Effector memory CD8-positive, alpha-beta T cell (primary cell): ENCODE results near the gene MRPL4.

Experiments
- ATAC-seq: fragments of 150-1000 bp; cut with Tn5 transposase; replicated peaks from 2 replicates; pipeline ENCODE4 v1.10.0; 2021; ENCODE audit warnings: mild to moderate bottlenecking, moderate library complexity
- DNase-seq, 3 experiments: peaks; one replicate each; pipeline ENCODE4 v3.0.0; 2021
- H3K27ac Mint-ChIP-seq, 2 donors: one replicate each; pipeline ENCODE4 v1.8.0; 2022; ENCODE audit warnings: mild to moderate bottlenecking in 2 of 2, mixed read lengths in 2 of 2, moderate library complexity in 2 of 2
- H3K27me3 Mint-ChIP-seq, 2 donors: one replicate each; pipeline ENCODE4 v1.8.0; 2022; ENCODE audit warnings: mixed read lengths in 2 of 2
- H3K36me3 Mint-ChIP-seq: one replicate; pipeline ENCODE4 v1.8.0; 2022; ENCODE audit warnings: mild to moderate bottlenecking, moderate library complexity, mixed read lengths; ENCODE audit not compliant: insufficient read depth
- H3K4me1 Mint-ChIP-seq, 2 donors: one replicate each; pipeline ENCODE4 v1.8.0; 2022; ENCODE audit warnings: low read depth in 2 of 2, mixed read lengths in 2 of 2
- H3K4me3 Mint-ChIP-seq, 2 donors: one replicate each; pipeline ENCODE4 v1.8.0; 2022; ENCODE audit warnings: mild to moderate bottlenecking in 2 of 2, mixed read lengths in 2 of 2, moderate library complexity in 2 of 2
- H3K9me3 Mint-ChIP-seq, 2 donors: one replicate each; pipeline ENCODE4 v1.8.0; 2022; ENCODE audit warnings: mixed read lengths in 2 of 2

The MRPL4 gene

GRCh38 chr19:10259162-10259905, 7.3 kb downstream of the MRPL4 start:
- DNase-seq (peak; percentile 84 to 87 (median 85)), ATAC-seq (peak; percentile 97)
- Mint-ChIP-seq H3K27me3 (no peaks in the 10 kb centered on the region), H3K36me3 (peaks cover 45% of the 10 kb centered on the region), H3K9me3 (no peaks in the 10 kb centered on the region), H3K4me1 (peaks cover 0 to 5% of the 10 kb centered on the region in 2 donors), H3K4me3 (no peak overlapping the region), H3K27ac (peak overlapping the region in 1 of 2 donors; percentile 32)

- peak overlapping the region in 1 of 2 donors; percentile 32 for H3K27ac Mint-ChIP-seq
Measured at GRCh38 chr19:10260141-10260584, 8.1 kb downstream of the MRPL4 start.

GRCh38 chr19:10262771-10263170, 10.8 kb downstream of the MRPL4 start:
- H3K36me3 Mint-ChIP-seq = peaks cover 16% of the 10 kb centered on the region
- no peaks in the 10 kb centered on the region for H3K9me3 Mint-ChIP-seq
- H3K4me1 Mint-ChIP-seq = no peaks in the 10 kb centered on the region
- H3K4me3 Mint-ChIP-seq = no peak overlapping the region
- H3K27me3 Mint-ChIP-seq = no peaks in the 10 kb centered on the region
- ATAC-seq (no peak), DNase-seq (no peak)
- H3K27ac Mint-ChIP-seq = no peak overlapping the region

More at GRCh38 chr19:10260141-10260584, 8.1 kb downstream of the MRPL4 start:
- ATAC-seq (no peak), DNase-seq (no peak)
- H3K27me3 Mint-ChIP-seq = no peaks in the 10 kb centered on the region
- no peak overlapping the region for H3K4me3 Mint-ChIP-seq
- peaks cover 39% of the 10 kb centered on the region for H3K36me3 Mint-ChIP-seq
- H3K9me3 Mint-ChIP-seq = no peaks in the 10 kb centered on the region
- peaks cover 0 to 5% of the 10 kb centered on the region in 2 donors for H3K4me1 Mint-ChIP-seq

- DNase-seq (no peak), ATAC-seq (no peak)
- H3K4me1 Mint-ChIP-seq = peaks cover 20 to 21% of the 10 kb centered on the region in 2 donors
- H3K4me3 Mint-ChIP-seq = no peak overlapping the region
- H3K27me3 Mint-ChIP-seq = no peaks in the 10 kb centered on the region
- peaks cover 31% of the 10 kb centered on the region for H3K36me3 Mint-ChIP-seq
- no peak overlapping the region for H3K27ac Mint-ChIP-seq
- no peaks in the 10 kb centered on the region for H3K9me3 Mint-ChIP-seq
Measured at GRCh38 chr19:10266706-10267105, 14.7 kb downstream of the MRPL4 start.

GRCh38 chr19:10268071-10268470, 16.1 kb downstream of the MRPL4 start:
- H3K27me3 Mint-ChIP-seq = no peaks in the 10 kb centered on the region
- no peak overlapping the region for H3K4me3 Mint-ChIP-seq
- no peak for DNase-seq
- no peaks in the 10 kb centered on the region for H3K9me3 Mint-ChIP-seq
- peaks cover 38% of the 10 kb centered on the region for H3K36me3 Mint-ChIP-seq
- H3K4me1 Mint-ChIP-seq = peaks cover 29 to 30% of the 10 kb centered on the region in 2 donors
- no peak for ATAC-seq
- no peak overlapping the region for H3K27ac Mint-ChIP-seq

- H3K27me3 Mint-ChIP-seq = no peaks in the 10 kb centered on the region
- H3K4me1 Mint-ChIP-seq = peaks cover 31 to 33% of the 10 kb centered on the region in 2 donors
- peak; percentile 67 for ATAC-seq
- peak; percentile 90 to 94 (median 90) for DNase-seq
- H3K36me3 Mint-ChIP-seq = peaks cover 44% of the 10 kb centered on the region
- H3K27ac Mint-ChIP-seq = peak overlapping the region; percentile 95 to 98
- H3K9me3 Mint-ChIP-seq = no peaks in the 10 kb centered on the region
- H3K4me3 Mint-ChIP-seq = peak overlapping the region; percentile 89
Measured at GRCh38 chr19:10269333-10270179, 17.5 kb downstream of the MRPL4 start.

- peaks cover 31 to 33% of the 10 kb centered on the region in 2 donors for H3K4me1 Mint-ChIP-seq
- H3K9me3 Mint-ChIP-seq = no peaks in the 10 kb centered on the region
- DNase-seq (peak; percentile 76 to 80 (median 78)), ATAC-seq (peak; percentile 71)
- H3K27ac Mint-ChIP-seq = peak overlapping the region; percentile 95 to 98
- H3K27me3 Mint-ChIP-seq = no peaks in the 10 kb centered on the region
- H3K36me3 Mint-ChIP-seq = peaks cover 50% of the 10 kb centered on the region
- H3K4me3 Mint-ChIP-seq = peak overlapping the region; percentile 89
Measured at GRCh38 chr19:10270180-10270615, 18.2 kb downstream of the MRPL4 start.

GRCh38 chr19:10270616-10271394, 18.8 kb downstream of the MRPL4 start, which contains the start of gene ICAM1:
TSS of gene ICAM1 (plus strand) at chr19:10271120. CDS start at chr19:10271160, 40 bp downstream.
- Mint-ChIP-seq H3K4me1 (peaks cover 31 to 33% of the 10 kb centered on the region in 2 donors), H3K27ac (peak within 1 kb of the TSS; percentile 95 to 98), H3K36me3 (peaks cover 56% of the 10 kb centered on the region), H3K27me3 (no peaks in the 10 kb centered on the region), H3K9me3 (no peaks in the 10 kb centered on the region), H3K4me3 (peak within 1 kb of the TSS; percentile 89)
- peak; percentile 70 to 72 (median 72) for DNase-seq
- ATAC-seq = peak; percentile 56

- Mint-ChIP-seq H3K4me1 (peaks cover 31 to 33% of the 10 kb centered on the region in 2 donors), H3K27ac (peak overlapping the region; percentile 95 to 98), H3K36me3 (peaks cover 64% of the 10 kb centered on the region), H3K4me3 (peak overlapping the region; percentile 89), H3K9me3 (no peaks in the 10 kb centered on the region), H3K27me3 (no peaks in the 10 kb centered on the region)
- DNase-seq (peak; percentile 33 to 45 (median 43)), ATAC-seq (peak; percentile 21)
Measured at GRCh38 chr19:10271543-10272086, 19.6 kb downstream of the MRPL4 start.

GRCh38 chr19:10274589-10274988, 22.6 kb downstream of the MRPL4 start:
- no peak overlapping the region for H3K4me3 Mint-ChIP-seq
- no peaks in the 10 kb centered on the region for H3K9me3 Mint-ChIP-seq
- H3K27me3 Mint-ChIP-seq = no peaks in the 10 kb centered on the region
- peaks cover 87% of the 10 kb centered on the region for H3K36me3 Mint-ChIP-seq
- H3K4me1 Mint-ChIP-seq = peaks cover 36 to 39% of the 10 kb centered on the region in 2 donors
- H3K27ac Mint-ChIP-seq = peak overlapping the region in 1 of 2 donors; percentile 18
- no peak for ATAC-seq
- no peak for DNase-seq

- Mint-ChIP-seq H3K4me1 (peaks cover 17 to 19% of the 10 kb centered on the region in 2 donors), H3K27ac (no peak overlapping the region), H3K36me3 (peaks cover 78% of the 10 kb centered on the region)
Measured at GRCh38 chr19:10277795-10278589, 26.0 kb downstream of the MRPL4 start.

GRCh38 chr19:10278935-10279334, 26.9 kb downstream of the MRPL4 start:
- Mint-ChIP-seq H3K4me3 (peak overlapping the region; percentile 27 to 67), H3K4me1 (peaks cover 17% of the 10 kb centered on the region in 2 donors), H3K36me3 (peaks cover 86% of the 10 kb centered on the region), H3K9me3 (no peaks in the 10 kb centered on the region), H3K27ac (peak overlapping the region; percentile 79 to 88), H3K27me3 (no peaks in the 10 kb centered on the region)
- DNase-seq (no peak), ATAC-seq (no peak)

More at GRCh38 chr19:10277795-10278589, 26.0 kb downstream of the MRPL4 start:
- Mint-ChIP-seq H3K9me3 (no peaks in the 10 kb centered on the region), H3K4me3 (no peak overlapping the region), H3K27me3 (no peaks in the 10 kb centered on the region)
- no peak for DNase-seq
- ATAC-seq = no peak
